ENCODE measurements around the gene TMEM72. TPM values are rescaled to one million over a fixed set of nuclear protein-coding genes. Genes with fewer than 3 reads are reported as not detected.

Gene TMEM72
- total and polyA plus RNA-seq, 2 of the 13 experiments (the other 11 are each of a cell fraction or from before 2014, with no cell fraction given): 0.04 TPM; not detected in 1

- no peak for TF ChIP-seq NKX3-1 (CRISPR knock-in tag; IDR thresholded peaks at IDR 0.05)
- peak; percentile 44 for TF ChIP-seq HNRNPK (IDR thresholded peaks at IDR 0.05; ENCODE audit: low read depth, low read length, poor library complexity, severe bottlenecking)
- no peak for TF ChIP-seq ZNF367 (CRISPR knock-in tag; IDR thresholded peaks at IDR 0.05; ENCODE audit: borderline replicate concordance)
- no peak for TF ChIP-seq TFDP2 (CRISPR knock-in tag; IDR thresholded peaks at IDR 0.05)
- peak; percentile 92 for TF ChIP-seq PCBP2 (optimal IDR thresholded peaks at IDR 0.05; ENCODE audit: low read depth, low read length, poor library complexity, severe bottlenecking)
- TF ChIP-seq TERF1 (CRISPR knock-in tag; IDR thresholded peaks at IDR 0.05): no peak
- TF ChIP-seq ZMYM3 (CRISPR knock-in tag; IDR thresholded peaks at IDR 0.05): peak; percentile 44; the same call in 1 of the 2 replicates
- FAIRE-seq: no peak
Measured at GRCh38 chr10:44956717-44957706, 45.9 kb downstream of the TMEM72 start.

More at GRCh38 chr10:44956717-44957706, 45.9 kb downstream of the TMEM72 start:
- in situ Hi-C loops (cut with HindIII; ENCODE audit: extremely low pct_ligation_motif_present, low pct_unique_long_range_greater_than_20kb): loop anchor here (25.0 kb wide), 1 partner anchor 1545 kb away; the partner anchor contains the start of gene HNRNPF
- WGBS (ENCODE audit: low lambda C conversion rate): 96% methylated on average over 4 of the region's 4 CpGs
- POLR2A ChIA-PET: interaction anchor here (1.5 to 13.2 kb wide), 3 partner anchors 7 to 20 kb away, joined by 4 to 407 read pairs (median 4); partner anchors contain the start of gene DEPP1
- no peaks in the 10 kb centered on the region; a peak in 1 of 5 replicates for H3K27me3 ChIP-seq (ENCODE audit: control insufficient read depth in 1 of 2, insufficient read depth in 2 of 2, low read length in 2 of 2)
- H3K36me3 ChIP-seq (replicated peaks in 1 of 2; ENCODE audit: control insufficient read depth in 1 of 2, insufficient read depth in 2 of 2, low read length in 2 of 2): peaks cover 0 to 6% of the 10 kb centered on the region in 2 experiments; a peak in 2 of 5 replicates
- no TSS peak for BruUV-seq (replicated peaks)
- H2AFZ ChIP-seq (ENCODE audit: low read length): no peak overlapping the region
- H3K4me2 ChIP-seq (ENCODE audit: low read depth, low read length): no peak overlapping the region
- H3K4me3 ChIP-seq (replicated peaks in 1 of 3; ENCODE audit: insufficient read depth in 1 of 3, low read depth in 2 of 3, low read length in 3 of 3): no peak overlapping the region
- CTCF ChIA-PET (ENCODE audit: low intra/inter-chr PET ratio, low total read pairs): no interaction called here
- H4K20me1 ChIP-seq (ENCODE audit: insufficient read depth, low read length): no peaks in the 10 kb centered on the region
- no peak for DNase-seq (ENCODE audit: low spot score)
- peaks cover 65% of the 10 kb centered on the region for H3K4me1 ChIP-seq (ENCODE audit: insufficient read depth, low read length)
- ATAC-seq: no peak
- intact Hi-C loops (cut with micrococcal nuclease; ENCODE audit: unreplicated experiment): no loop called here
- no peaks in the 10 kb centered on the region for H3K9me3 ChIP-seq (ENCODE audit: low read length)
- no peak overlapping the region for H3K27ac ChIP-seq (ENCODE audit: extremely low read length, insufficient read depth, low read length)
- peaks cover 34% of the 10 kb centered on the region for H3K79me2 ChIP-seq (ENCODE audit: insufficient read depth, low read length)
- no peak overlapping the region for H3K9ac ChIP-seq (ENCODE audit: insufficient read depth, low read depth, low read length)
